Liver (tissue), 9 donors: ENCODE data around the gene TMCO4. TPM values are rescaled to one million over a fixed set of nuclear protein-coding genes. Genes with fewer than 3 reads are reported as not detected.
A peak's percentile ranks its signal among the peaks of the same experiment; 100 is the strongest.

Source experiments
- DNase-seq: peaks from one replicate; pipeline ENCODE4 v3.0.0-alpha.2; 2017; ENCODE audit warnings: low spot score
- H3K27ac ChIP-seq, 2 donors: one replicate each; pipeline ENCODE4 v1.7.0; 2013; ENCODE audit warnings: inconsistent platforms in 2 of 2, low read length in 2 of 2, control low read depth in 1 of 2, low read depth in 1 of 2, mild to moderate bottlenecking in 1 of 2
- H3K27me3 ChIP-seq, 4 donors: one replicate each; pipeline versions ENCODE4 v1.6.1 to v1.7.0; 2013; ENCODE audit warnings: low read length in 3 of 4, inconsistent platforms in 1 of 4, mild to moderate bottlenecking in 1 of 4, moderate library complexity in 1 of 4; ENCODE audit not compliant: control insufficient read depth in 4 of 4, insufficient read depth in 4 of 4
- H3K36me3 ChIP-seq, 4 donors: one replicate each; pipeline versions ENCODE4 v1.6.1 to v1.7.0; 2013; ENCODE audit warnings: low read length in 3 of 4, mild to moderate bottlenecking in 3 of 4, low read depth in 1 of 4, moderate library complexity in 1 of 4; ENCODE audit not compliant: control insufficient read depth in 4 of 4, insufficient read depth in 3 of 4
- H3K4me1 ChIP-seq, 4 donors: one replicate each; pipeline versions ENCODE4 v1.6.1 to v1.7.0; 2013; ENCODE audit warnings: low read length in 3 of 4, mild to moderate bottlenecking in 3 of 4, moderate library complexity in 1 of 4; ENCODE audit not compliant: control insufficient read depth in 4 of 4, insufficient read depth in 4 of 4
- H3K4me3 ChIP-seq, 3 donors: one replicate each; pipeline versions ENCODE4 v1.6.1 to v1.7.0; 2013; ENCODE audit warnings: low read length in 3 of 3, control low read depth in 1 of 3, low read depth in 1 of 3, mild to moderate bottlenecking in 1 of 3
- H3K9ac ChIP-seq, 2 donors: one replicate each; pipeline ENCODE4 v1.7.0; 2013; ENCODE audit warnings: low read length in 2 of 2, mild to moderate bottlenecking in 2 of 2, moderate library complexity in 2 of 2, control low read depth in 1 of 2, low read depth in 1 of 2
- H3K9me3 ChIP-seq, 4 donors: one replicate each; pipeline versions ENCODE4 v1.6.1 to v1.7.0; 2013; ENCODE audit warnings: low read length in 3 of 4; ENCODE audit not compliant: control insufficient read depth in 4 of 4
- CTCF ChIP-seq: fragments of 150-350 bp; IDR thresholded peaks from 2 replicates; pipeline ENCODE4 v1.5.1; 2017; ENCODE audit warnings: improper control_type of control experiment, low read depth, low read length; ENCODE audit not compliant: missing input control
- EGR1 ChIP-seq, 2 donors: IDR thresholded peaks; 2 replicates each; pipeline ENCODE4 v1.6.1; 2016 to 2018; ENCODE audit warnings: antibody characterized with exemption in 2 of 2, low read depth in 2 of 2
- FOXA1 ChIP-seq: IDR thresholded peaks from 2 replicates; pipeline ENCODE4 v1.6.1; 2016; ENCODE audit warnings: antibody characterized with exemption
- FOXA2 ChIP-seq: IDR thresholded peaks from 2 replicates; pipeline ENCODE4 v1.6.1; 2016; ENCODE audit warnings: antibody characterized with exemption
- GABPA ChIP-seq, 2 donors: IDR thresholded peaks in 1 of 2; conservative IDR thresholded peaks in 1 of 2; 2 replicates each; pipeline ENCODE4 v1.6.1; 2016; ENCODE audit warnings: antibody characterized with exemption in 2 of 2, mild to moderate bottlenecking in 1 of 2, moderate library complexity in 1 of 2
- HNF4A ChIP-seq, 2 donors: conservative IDR thresholded peaks; 2 replicates each; pipeline ENCODE4 v1.6.1; 2016; ENCODE audit warnings: antibody characterized with exemption in 2 of 2, mild to moderate bottlenecking in 2 of 2
- HNF4G ChIP-seq: IDR thresholded peaks from 2 replicates; pipeline ENCODE4 v1.6.1; 2016; ENCODE audit warnings: antibody characterized with exemption
- JUND ChIP-seq, 2 donors: IDR thresholded peaks; 2 replicates each; pipeline ENCODE4 v1.6.1; 2016; ENCODE audit warnings: antibody characterized with exemption in 2 of 2
- NR2F2 ChIP-seq: IDR thresholded peaks from 2 replicates; pipeline ENCODE4 v1.6.1; 2016; ENCODE audit warnings: antibody characterized with exemption
- RAD21 ChIP-seq, 2 donors: IDR thresholded peaks; 2 replicates each; pipeline ENCODE4 v1.6.1; 2016; ENCODE audit warnings: antibody characterized with exemption in 2 of 2, mild to moderate bottlenecking in 2 of 2
- REST ChIP-seq: IDR thresholded peaks from 2 replicates; pipeline ENCODE4 v1.6.1; 2016; ENCODE audit warnings: antibody characterized with exemption, mild to moderate bottlenecking
- RXRA ChIP-seq, 2 donors: IDR thresholded peaks; 2 replicates each; pipeline ENCODE4 v1.6.1; 2017 to 2018; ENCODE audit warnings: antibody characterized with exemption in 2 of 2, mild to moderate bottlenecking in 1 of 2
- SP1 ChIP-seq: IDR thresholded peaks from 2 replicates; pipeline ENCODE4 v1.6.1; 2018; ENCODE audit warnings: antibody characterized with exemption, mild to moderate bottlenecking
- TAF1 ChIP-seq: conservative IDR thresholded peaks from 2 replicates; pipeline ENCODE4 v1.6.1; 2016; ENCODE audit warnings: antibody characterized with exemption, mild to moderate bottlenecking
- YY1 ChIP-seq: IDR thresholded peaks from 2 replicates; pipeline ENCODE4 v1.6.1; 2016; ENCODE audit warnings: antibody characterized with exemption, mild to moderate bottlenecking
- ZBTB33 ChIP-seq: IDR thresholded peaks from 2 replicates; pipeline ENCODE4 v1.6.1; 2016; ENCODE audit warnings: antibody characterized with exemption
- WGBS: extraction: QIAGEN DNeasy Blood & Tissue Kit; methylation state at CpG from one replicate; pipeline ENCODE4 v1.1.7; 2013; 5-methylcytosine and 5-hydroxymethylcytosine counted together
- polyA plus RNA-seq, 2 donors: library from polyadenylated mRNA; stranded (reverse) in 1 of 2; unstranded in 1 of 2; fragments of 200-250 nt in 1 of 2; fragments of >200 nt in 1 of 2; fragmentation: Nextera tagmentation in 1 of 2; extraction: Ambion mirVana in 1 of 2; gene quantifications; one replicate each; pipeline versions ENCODE4 v1.2.1 to v1.2.3, GENCODE V29; 2013 to 2015
- total RNA-seq, 2 donors: library from RNA; depleted of rRNA; stranded (reverse); fragments of >200 nt; gene quantifications; one replicate each; pipeline ENCODE4 v1.2.3, GENCODE V29; 2014
- TF ChIP-seq, protein P1 (sequence below): IDR thresholded peaks from 2 replicates; pipeline ENCODE4 v1.6.1; 2016; ENCODE audit warnings: antibody characterized with exemption
- TF ChIP-seq, protein P2 (sequence below): IDR thresholded peaks from 2 replicates; pipeline ENCODE4 v1.6.1; 2016; ENCODE audit warnings: antibody characterized with exemption
- donor health status: healthy.
- donor health status: healthy.
- donor health status: healthy.
- donor health status: healthy.
- donor health status: healthy.

Gene TMCO4
- total and polyA plus RNA-seq, 4 donors: 4.0 to 9.5 (median 6.0) TPM

GRCh38 chr1:19815801-19816736 lies 16.4 kb upstream of the TMCO4 start:
- peaks cover 16 to 61% (median 52%) of the 10 kb centered on the region in 4 donors for H3K4me1 ChIP-seq
- H3K27me3 ChIP-seq: no peaks in the 10 kb centered on the region
- H3K9ac ChIP-seq: no peak overlapping the region
- no peak for TF ChIP-seq REST
- TF ChIP-seq FOXA2: no peak
- no peak for TF ChIP-seq GABPA (IDR thresholded peaks at IDR 0.05 in 1 of 2, conservative IDR thresholded peaks at IDR 0.05 in 1 of 2)
- TF ChIP-seq NR2F2: no peak
- TF ChIP-seq, protein P1, sequence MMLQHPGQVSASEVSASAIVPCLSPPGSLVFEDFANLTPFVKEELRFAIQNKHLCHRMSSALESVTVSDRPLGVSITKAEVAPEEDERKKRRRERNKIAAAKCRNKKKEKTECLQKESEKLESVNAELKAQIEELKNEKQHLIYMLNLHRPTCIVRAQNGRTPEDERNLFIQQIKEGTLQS: no peak
- peak; percentile 28 to 84 for TF ChIP-seq RXRA (IDR thresholded peaks at IDR 0.05)
- peak; percentile 51 for TF ChIP-seq ZBTB33
- TF ChIP-seq JUND (IDR thresholded peaks at IDR 0.05): no peak
- peak; percentile 33 for TF ChIP-seq YY1
- no peak for TF ChIP-seq CTCF
- no peak for TF ChIP-seq EGR1 (IDR thresholded peaks at IDR 0.05; ENCODE audit: low read depth in 2 of 2)
- no peak for TF ChIP-seq TAF1
- TF ChIP-seq HNF4A (conservative IDR thresholded peaks at IDR 0.05): peak; percentile 80 to 89
- TF ChIP-seq SP1: peak; percentile 73
- TF ChIP-seq, protein P2, sequence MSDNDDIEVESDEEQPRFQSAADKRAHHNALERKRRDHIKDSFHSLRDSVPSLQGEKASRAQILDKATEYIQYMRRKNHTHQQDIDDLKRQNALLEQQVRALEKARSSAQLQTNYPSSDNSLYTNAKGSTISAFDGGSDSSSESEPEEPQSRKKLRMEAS: peak; percentile 71
- TF ChIP-seq FOXA1: no peak
- no peak for TF ChIP-seq RAD21 (IDR thresholded peaks at IDR 0.05)
- TF ChIP-seq HNF4G: peak; percentile 35
- DNase-seq: no peak
- H3K36me3 ChIP-seq: no peaks in the 10 kb centered on the region
- WGBS: 36% methylated on average over 15 of the region's 15 CpGs
- H3K9me3 ChIP-seq: no peaks in the 10 kb centered on the region
- peak overlapping the region; percentile 68 to 79 for H3K27ac ChIP-seq
- H3K4me3 ChIP-seq: no peak overlapping the region
